ENCODE results near the gene RTEL1. TPM values are rescaled to one million over a fixed set of nuclear protein-coding genes. Genes with fewer than 3 reads are reported as not detected.
A peak's percentile ranks its signal among the peaks of the same experiment; 100 is the strongest.

RTEL1 gene
- total RNA-seq, 1 experiment from 2014 or later, result 26.1 TPM

- Histone ChIP-seq H3K27ac (ENCODE audit: low read length) (peak overlapping the region; percentile 77), H3K27me3 (ENCODE audit: control insufficient read depth, insufficient read depth, low read length) (no peaks in the 10 kb centered on the region), H3K4me3 (ENCODE audit: low read depth in 2 of 2, low read length in 2 of 2) (peak overlapping the region; percentile 63 to 66), H3K9me3 (ENCODE audit: control insufficient read depth, insufficient read depth, low read depth, low read length) (no peaks in the 10 kb centered on the region), H3K4me1 (ENCODE audit: control insufficient read depth, insufficient read depth, low read length) (peaks cover 28% of the 10 kb centered on the region), H3K36me3 (ENCODE audit: control insufficient read depth, insufficient read depth, low read length) (no peaks in the 10 kb centered on the region; the same call in 1 of the 2 replicates)
- ChIA-PET CTCF (interaction anchor here (0.6 kb wide), 1 partner anchor 32 kb away, joined by 3 read pairs; no protein-coding TSS in a partner anchor), POLR2A (interaction anchor here (0.5 kb wide), 1 partner anchor 107 kb away, joined by 3 read pairs; no protein-coding TSS in a partner anchor)
- in situ Hi-C loops (cut with HindIII; ENCODE audit: low pct_unique_long_range_greater_than_20kb, low sequenced_read_pairs) (no loop called here), intact Hi-C loops (cut with micrococcal nuclease; ENCODE audit: unreplicated experiment) (no loop called here)
- TF ChIP-seq SIN3A (IDR thresholded peaks at IDR 0.05; ENCODE audit: borderline replicate concordance, insufficient read depth, low read depth, low read length) (no peak), POLR2AphosphoS5 (IDR thresholded peaks at IDR 0.05; ENCODE audit: low read depth, low read length) (no peak), TCF7L2 (IDR thresholded peaks at IDR 0.05; ENCODE audit: low read depth, low read length) (no peak), REST (IDR thresholded peaks at IDR 0.05; ENCODE audit: insufficient read depth in 1 of 2, low read depth in 2 of 2, low read length in 1 of 2) (no peak)
- DNase-seq (ENCODE audit: low read depth, low spot score) (no peak), ATAC-seq (no peak)
- BruUV-seq (replicated peaks), result no TSS peak
Measured at GRCh38 chr20:63741676-63742380, 83.7 kb downstream of the RTEL1 start.

- TF ChIP-seq CTCF (IDR thresholded peaks at IDR 0.05) (no peak), REST (IDR thresholded peaks at IDR 0.05; ENCODE audit: insufficient read depth in 1 of 2, low read depth in 2 of 2, low read length in 1 of 2) (no peak), SIN3A (IDR thresholded peaks at IDR 0.05; ENCODE audit: borderline replicate concordance, insufficient read depth, low read depth, low read length) (no peak), TCF7L2 (IDR thresholded peaks at IDR 0.05; ENCODE audit: low read depth, low read length) (no peak), POLR2AphosphoS5 (IDR thresholded peaks at IDR 0.05; ENCODE audit: low read depth, low read length) (no peak)
- in situ Hi-C loops (cut with HindIII; ENCODE audit: low pct_unique_long_range_greater_than_20kb, low sequenced_read_pairs), result no loop called here
- Histone ChIP-seq H3K27me3 (ENCODE audit: control insufficient read depth, insufficient read depth, low read length) (no peaks in the 10 kb centered on the region), H3K36me3 (ENCODE audit: control insufficient read depth, insufficient read depth, low read length) (no peaks in the 10 kb centered on the region; the same call in 1 of the 2 replicates), H3K27ac (ENCODE audit: low read length) (no peak overlapping the region), H3K4me3 (ENCODE audit: low read depth in 2 of 2, low read length in 2 of 2) (no peak overlapping the region), H3K9me3 (ENCODE audit: control insufficient read depth, insufficient read depth, low read depth, low read length) (no peaks in the 10 kb centered on the region), H3K4me1 (ENCODE audit: control insufficient read depth, insufficient read depth, low read length) (peaks cover 22% of the 10 kb centered on the region)
- intact Hi-C loops (cut with micrococcal nuclease; ENCODE audit: unreplicated experiment), result no loop called here
- ATAC-seq, result no peak
- no peak for DNase-seq (ENCODE audit: low read depth, low spot score)
- POLR2A ChIA-PET, result no interaction called here
- CTCF ChIA-PET, result no interaction called here
- BruUV-seq (replicated peaks), result no TSS peak
Measured at GRCh38 chr20:63742381-63743024, 84.4 kb downstream of the RTEL1 start.

All from Panc1 (cell line).